Stimulated activated CD4-positive, alpha-beta T cell treated with anti-CD3 and anti-CD28 coated beads, Interleukin-4, amount 100 ng/mL, for 24 hours (primary cell): ENCODE results near the gene LOXL4.
"Not testable (repeated sequence)": the region's sequence is repeated elsewhere in the genome, so short reads cannot be mapped to it uniquely, and the experiment has no call there.

Experiments
- DNase-seq: peaks from one replicate; pipeline ENCODE4 v3.0.0-alpha.2; 2020

Gene LOXL4

GRCh38 chr10:98238391-98238790 lies 29.6 kb downstream of the LOXL4 start:
- DNase-seq, result no peak

- no peak for DNase-seq
These were observed 31.1 kb downstream of the LOXL4 start for GRCh38 chr10:98236862-98237261.

GRCh38 chr10:98235846-98236245 lies 32.1 kb downstream of the LOXL4 start:
- DNase-seq, result no peak

- no peak for DNase-seq
These were observed 36.6 kb downstream of the LOXL4 start for GRCh38 chr10:98231417-98231816.

DNA sequence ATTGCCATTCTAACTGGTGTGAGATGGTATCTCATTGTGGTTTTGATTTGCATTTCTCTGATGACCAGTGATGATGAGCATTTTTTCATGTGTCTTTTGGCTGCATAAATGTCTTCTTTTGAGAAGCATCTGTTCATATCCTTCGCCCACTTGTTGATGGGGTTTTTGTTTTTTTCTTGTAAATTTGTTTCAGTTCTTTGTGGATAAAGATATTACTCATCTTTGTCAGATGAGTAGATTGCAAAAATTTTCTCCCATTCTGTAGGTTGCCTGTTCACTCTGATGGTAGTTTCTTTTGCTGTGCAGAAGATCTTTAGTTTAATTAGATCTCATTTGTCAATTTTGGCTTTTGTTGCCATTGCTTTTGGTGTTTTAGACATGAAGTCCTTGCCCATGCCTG lies 39.7 kb downstream of the LOXL4 start:
- DNase-seq, result not testable (repeated sequence)

- DNase-seq, result not testable (repeated sequence)
These were observed 40.3 kb downstream of the LOXL4 start for GRCh38 chr10:98227713-98228112.

- no peak for DNase-seq
These were observed 41.4 kb downstream of the LOXL4 start for GRCh38 chr10:98226508-98227144.

- no peak for DNase-seq
These were observed 43.0 kb downstream of the LOXL4 start for GRCh38 chr10:98224996-98225395.

GRCh38 chr10:98224509-98224908 lies 43.5 kb downstream of the LOXL4 start:
- no peak for DNase-seq

DNA sequence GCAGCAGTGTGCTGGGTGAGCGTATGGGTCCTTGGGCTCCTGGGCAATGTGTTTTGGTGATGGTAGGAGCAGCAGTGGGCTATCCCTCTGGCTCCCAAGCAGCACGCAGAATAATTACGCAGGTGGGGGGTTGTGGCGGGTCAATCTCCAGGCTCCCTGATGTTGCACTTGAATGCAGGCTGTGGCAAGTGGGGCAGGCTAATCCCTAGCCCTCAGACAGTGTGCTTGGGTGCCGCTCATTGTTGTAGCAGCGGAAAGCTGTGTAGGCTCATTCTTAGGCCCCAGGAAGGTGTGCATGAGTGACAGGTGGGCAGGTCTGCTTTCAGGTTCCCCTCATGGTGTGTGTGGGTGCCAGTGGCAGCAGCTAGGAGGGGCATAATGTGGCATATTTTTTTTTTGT lies 44.1 kb downstream of the LOXL4 start:
- no peak for DNase-seq

DNA sequence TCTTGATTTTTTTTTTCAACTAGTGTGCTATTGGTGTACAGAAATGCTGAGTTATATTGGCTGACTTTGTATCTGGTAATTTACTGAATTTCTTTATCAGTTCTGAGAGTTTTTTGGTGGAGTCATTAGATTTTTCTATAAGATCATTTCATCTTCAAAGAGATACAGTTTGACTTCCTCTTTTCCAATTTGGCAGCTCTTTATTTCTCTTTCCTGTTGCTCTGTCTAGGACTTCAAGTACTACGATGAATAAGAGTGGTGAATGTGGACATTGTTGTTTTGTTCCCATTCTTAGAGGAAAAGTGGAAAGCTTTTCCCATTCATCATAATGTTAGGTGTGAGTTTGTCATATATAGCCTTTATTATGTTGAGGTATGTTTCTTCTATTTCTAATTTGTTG lies 50.2 kb downstream of the LOXL4 start:
- DNase-seq, result no peak

DNA sequence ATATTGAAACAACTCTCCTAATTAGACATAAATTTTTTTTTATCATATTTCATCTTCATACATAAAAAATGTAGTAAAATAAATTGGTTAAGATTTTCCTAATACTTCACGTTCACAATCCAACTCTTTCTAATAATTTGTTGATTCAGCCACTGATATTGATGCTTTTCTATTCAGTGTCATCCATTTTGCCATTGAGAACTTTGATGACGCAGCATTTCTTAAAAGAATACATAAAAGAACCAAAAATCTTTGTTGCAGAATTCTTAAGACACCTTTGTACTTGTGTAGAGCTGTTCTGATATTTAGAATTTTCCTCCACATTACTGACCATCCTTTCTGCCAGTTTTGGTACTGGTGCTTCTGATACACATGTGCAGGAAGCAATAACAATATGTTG lies 52.6 kb downstream of the LOXL4 start:
- no peak for DNase-seq

DNA sequence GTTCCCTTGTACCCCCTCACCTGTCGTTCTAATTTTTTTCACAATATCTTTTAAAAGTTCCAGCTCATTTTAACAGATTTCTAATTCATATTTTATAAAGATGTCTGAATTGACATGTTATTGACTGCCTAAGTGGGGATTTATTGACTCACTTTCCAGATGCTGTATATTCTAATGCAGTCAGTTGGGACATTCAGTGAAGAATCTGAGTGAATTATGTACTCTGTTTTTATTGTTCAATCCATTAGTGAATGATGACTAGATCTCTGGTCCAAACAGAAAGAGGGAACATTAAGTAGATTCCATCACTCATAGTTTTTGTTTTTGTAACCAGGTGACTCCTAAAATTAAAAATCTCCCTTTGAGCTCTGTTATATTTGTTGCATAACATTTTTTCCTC lies 54.3 kb downstream of the LOXL4 start:
- DNase-seq, result no peak

GRCh38 chr10:98212196-98212595 lies 55.8 kb downstream of the LOXL4 start:
- no peak for DNase-seq

DNA sequence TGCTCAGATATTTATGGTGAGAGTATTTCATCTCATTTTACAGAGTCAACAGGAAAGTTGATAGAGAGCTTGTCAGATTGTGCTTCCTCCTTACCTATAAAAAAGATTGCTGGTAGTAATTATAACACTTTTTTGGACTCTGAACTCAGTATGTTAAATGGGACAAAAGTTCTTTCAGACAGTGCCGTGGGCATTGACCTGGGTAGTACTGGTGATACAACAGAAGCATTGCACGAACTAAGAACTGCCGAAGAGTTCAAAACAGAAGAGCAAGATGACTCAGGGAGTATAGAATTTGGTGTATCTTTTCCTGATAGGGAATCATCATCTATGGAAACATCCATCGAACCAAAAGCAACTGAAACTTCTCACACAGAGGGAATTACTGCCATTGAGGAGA lies 58.6 kb downstream of the LOXL4 start:
- DNase-seq, result no peak

- DNase-seq, result no peak
These were observed 59.1 kb downstream of the LOXL4 start for GRCh38 chr10:98208925-98209324.

- DNase-seq, result no peak
These were observed 62.6 kb downstream of the LOXL4 start for GRCh38 chr10:98205351-98205750.

GRCh38 chr10:98202378-98202777 lies 65.6 kb downstream of the LOXL4 start:
- no peak for DNase-seq

GRCh38 chr10:98201760-98202159 lies 66.2 kb downstream of the LOXL4 start:
- no peak for DNase-seq
